Measurements from ENCODE around the gene PLCD3. TPM values are rescaled to one million over a fixed set of nuclear protein-coding genes. Genes with fewer than 3 reads are reported as not detected.

PLCD3 gene
- total and polyA plus RNA-seq, 9 of the 15 experiments (the other 6 are each of a cell fraction or from before 2014, with no cell fraction given): 0.20 to 22.6 (median 7.5) TPM

DNA sequence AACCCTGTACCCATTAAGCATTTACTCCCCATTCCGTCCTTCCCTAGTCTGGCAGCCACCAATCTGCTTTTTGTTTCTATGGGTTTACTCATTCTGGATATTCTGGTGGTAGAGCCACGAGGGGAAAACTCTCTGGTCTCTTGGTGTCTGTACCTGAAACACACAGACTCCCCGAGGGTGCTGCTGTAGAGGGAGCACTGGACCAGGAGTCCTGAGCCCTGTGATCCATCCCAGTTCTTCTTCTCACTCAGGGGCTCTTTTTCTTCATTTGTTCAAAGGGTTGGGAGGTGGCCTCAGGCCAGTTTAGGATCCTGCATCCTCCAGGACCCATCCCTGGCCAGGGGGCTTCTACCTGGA lies 43.4 kb upstream of the PLCD3 start:
- CTCF ChIA-PET (ENCODE audit: low intra/inter-chr PET ratio): interaction anchor here (0.6 kb wide), 1 partner anchor 95 kb away, joined by 4 read pairs; no protein-coding TSS in a partner anchor
- Histone ChIP-seq H3K9ac (ENCODE audit: insufficient read depth in 1 of 2, low read depth in 2 of 2, low read length in 2 of 2) (no peak overlapping the region), H4K20me1 (replicated peaks; ENCODE audit: control insufficient read depth, insufficient read depth, low read length) (no peaks in the 10 kb centered on the region), H3K9me1 (ENCODE audit: control insufficient read depth, insufficient read depth, low read length) (no peaks in the 10 kb centered on the region), H3K9me3 (replicated peaks; ENCODE audit: control insufficient read depth, insufficient read depth, low read depth, low read length) (no peaks in the 10 kb centered on the region), H3K27me3 (ENCODE audit: control insufficient read depth in 2 of 2, insufficient read depth in 2 of 2, low read length in 2 of 2) (no peaks in the 10 kb centered on the region), H3K4me1 (replicated peaks in 1 of 2; ENCODE audit: control insufficient read depth in 2 of 2, insufficient read depth in 2 of 2, low read length in 2 of 2) (peaks cover 2 to 26% of the 10 kb centered on the region in 2 experiments; a peak in 3 of 5 replicates), H3K4me3 (no peak overlapping the region), H3K79me2 (ENCODE audit: control insufficient read depth, insufficient read depth, low read length) (no peaks in the 10 kb centered on the region), H2AFZ (ENCODE audit: low read depth, low read length) (no peak overlapping the region), H3K36me3 (ENCODE audit: control insufficient read depth, insufficient read depth, low read length) (no peaks in the 10 kb centered on the region), H3K4me2 (ENCODE audit: insufficient read depth, low read length) (no peak overlapping the region), H3K27ac (ENCODE audit: extremely low read depth, low read depth, low read length) (no peak overlapping the region)
- intact Hi-C loops (cut with micrococcal nuclease) (no loop called here), in situ Hi-C loops (cut with MboI) (no loop called here)
- ATAC-seq: no peak
- POLR2A ChIA-PET: interaction anchor here (0.7 to 1.7 kb wide), 5 partner anchors 11 to 92 kb away, joined by 3 to 9 read pairs (median 5); partner anchors contain the start of gene HEXIM1
- peak in 1 of 4 experiments; percentile 4 for DNase-seq (ENCODE audit: extremely low read depth in 1 of 4, low spot score in 3 of 4)
- TF ChIP-seq HCFC1 (IDR thresholded peaks at IDR 0.05; ENCODE audit: low read depth, low read length) (no peak), RHOXF2B (CRISPR knock-in tag; conservative IDR thresholded peaks at IDR 0.05) (no peak), PHF21A (IDR thresholded peaks at IDR 0.05; ENCODE audit: borderline replicate concordance, low read depth) (no peak), TBP (optimal IDR thresholded peaks at IDR 0.05; ENCODE audit: low read depth, low read length) (no peak)
- TF ChIP-seq, protein P1, sequence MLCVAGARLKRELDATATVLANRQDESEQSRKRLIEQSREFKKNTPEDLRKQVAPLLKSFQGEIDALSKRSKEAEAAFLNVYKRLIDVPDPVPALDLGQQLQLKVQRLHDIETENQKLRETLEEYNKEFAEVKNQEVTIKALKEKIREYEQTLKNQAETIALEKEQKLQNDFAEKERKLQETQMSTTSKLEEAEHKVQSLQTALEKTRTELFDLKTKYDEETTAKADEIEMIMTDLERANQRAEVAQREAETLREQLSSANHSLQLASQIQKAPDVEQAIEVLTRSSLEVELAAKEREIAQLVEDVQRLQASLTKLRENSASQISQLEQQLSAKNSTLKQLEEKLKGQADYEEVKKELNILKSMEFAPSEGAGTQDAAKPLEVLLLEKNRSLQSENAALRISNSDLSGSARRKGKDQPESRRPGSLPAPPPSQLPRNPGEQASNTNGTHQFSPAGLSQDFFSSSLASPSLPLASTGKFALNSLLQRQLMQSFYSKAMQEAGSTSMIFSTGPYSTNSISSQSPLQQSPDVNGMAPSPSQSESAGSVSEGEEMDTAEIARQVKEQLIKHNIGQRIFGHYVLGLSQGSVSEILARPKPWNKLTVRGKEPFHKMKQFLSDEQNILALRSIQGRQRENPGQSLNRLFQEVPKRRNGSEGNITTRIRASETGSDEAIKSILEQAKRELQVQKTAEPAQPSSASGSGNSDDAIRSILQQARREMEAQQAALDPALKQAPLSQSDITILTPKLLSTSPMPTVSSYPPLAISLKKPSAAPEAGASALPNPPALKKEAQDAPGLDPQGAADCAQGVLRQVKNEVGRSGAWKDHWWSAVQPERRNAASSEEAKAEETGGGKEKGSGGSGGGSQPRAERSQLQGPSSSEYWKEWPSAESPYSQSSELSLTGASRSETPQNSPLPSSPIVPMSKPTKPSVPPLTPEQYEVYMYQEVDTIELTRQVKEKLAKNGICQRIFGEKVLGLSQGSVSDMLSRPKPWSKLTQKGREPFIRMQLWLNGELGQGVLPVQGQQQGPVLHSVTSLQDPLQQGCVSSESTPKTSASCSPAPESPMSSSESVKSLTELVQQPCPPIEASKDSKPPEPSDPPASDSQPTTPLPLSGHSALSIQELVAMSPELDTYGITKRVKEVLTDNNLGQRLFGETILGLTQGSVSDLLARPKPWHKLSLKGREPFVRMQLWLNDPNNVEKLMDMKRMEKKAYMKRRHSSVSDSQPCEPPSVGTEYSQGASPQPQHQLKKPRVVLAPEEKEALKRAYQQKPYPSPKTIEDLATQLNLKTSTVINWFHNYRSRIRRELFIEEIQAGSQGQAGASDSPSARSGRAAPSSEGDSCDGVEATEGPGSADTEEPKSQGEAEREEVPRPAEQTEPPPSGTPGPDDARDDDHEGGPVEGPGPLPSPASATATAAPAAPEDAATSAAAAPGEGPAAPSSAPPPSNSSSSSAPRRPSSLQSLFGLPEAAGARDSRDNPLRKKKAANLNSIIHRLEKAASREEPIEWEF (CRISPR knock-in tag; IDR thresholded peaks at IDR 0.05): no peak
- no peak for FAIRE-seq
- BruUV-seq (replicated peaks): no TSS peak
- 17% methylated on average over 3 of the region's 3 CpGs for WGBS (ENCODE audit: insufficient coverage, low coverage, missing lambda C conversion rate)

Measured in K562 (cell line).